Right lobe of liver (tissue), 4 donors: Measurements from ENCODE around the gene NPFFR1.
A peak's percentile ranks its signal among the peaks of the same experiment; 100 is the strongest.

Experiments used
- POLR2A ChIP-seq: fragments of 450-650 bp; IDR thresholded peaks from one replicate; pipeline ENCODE4 v1.6.1; 2017; ENCODE audit warnings: antibody characterized with exemption, mild to moderate bottlenecking
- TF ChIP-seq, protein P1 (sequence below), 4 donors: fragments of 200-600 bp in 3 of 4; fragments of 450-650 bp in 1 of 4; IDR thresholded peaks; one replicate each; pipeline versions ENCODE4 v1.5.1 to v1.8.0; 2016 to 2022; ENCODE audit warnings: antibody characterized with exemption in 4 of 4, mild to moderate bottlenecking in 2 of 4
- donor health status: DM: no; HTN: no; CAD: no.
- donor health status: DM: no; HTN: no; CAD: no.
- donor health status: DM: no; HTN: yes; CAD: no.

GRCh38 chr10:70272925-70273316, 10.9 kb downstream of the NPFFR1 start:
- TF ChIP-seq, protein P1, sequence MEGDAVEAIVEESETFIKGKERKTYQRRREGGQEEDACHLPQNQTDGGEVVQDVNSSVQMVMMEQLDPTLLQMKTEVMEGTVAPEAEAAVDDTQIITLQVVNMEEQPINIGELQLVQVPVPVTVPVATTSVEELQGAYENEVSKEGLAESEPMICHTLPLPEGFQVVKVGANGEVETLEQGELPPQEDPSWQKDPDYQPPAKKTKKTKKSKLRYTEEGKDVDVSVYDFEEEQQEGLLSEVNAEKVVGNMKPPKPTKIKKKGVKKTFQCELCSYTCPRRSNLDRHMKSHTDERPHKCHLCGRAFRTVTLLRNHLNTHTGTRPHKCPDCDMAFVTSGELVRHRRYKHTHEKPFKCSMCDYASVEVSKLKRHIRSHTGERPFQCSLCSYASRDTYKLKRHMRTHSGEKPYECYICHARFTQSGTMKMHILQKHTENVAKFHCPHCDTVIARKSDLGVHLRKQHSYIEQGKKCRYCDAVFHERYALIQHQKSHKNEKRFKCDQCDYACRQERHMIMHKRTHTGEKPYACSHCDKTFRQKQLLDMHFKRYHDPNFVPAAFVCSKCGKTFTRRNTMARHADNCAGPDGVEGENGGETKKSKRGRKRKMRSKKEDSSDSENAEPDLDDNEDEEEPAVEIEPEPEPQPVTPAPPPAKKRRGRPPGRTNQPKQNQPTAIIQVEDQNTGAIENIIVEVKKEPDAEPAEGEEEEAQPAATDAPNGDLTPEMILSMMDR (IDR thresholded peaks at IDR 0.05), result peak; percentile 48 to 54 (median 50)
- no peak for TF ChIP-seq POLR2A
